A673 (cell line): Measurements from ENCODE around the gene EPRS1. TPM values are rescaled to one million over a fixed set of nuclear protein-coding genes. Genes with fewer than 3 reads are reported as not detected.

Experiments used
- BruUV-seq: library from RNA; stranded (reverse); fragments of 400-500 nt; replicated peaks from 2 replicates; lab custom pipeline; 2021; lab: Mats Ljungman, UMichigan
- CTCF ChIA-PET: fragments of 300-600 bp; sonication (Branson Sonifier 250); formaldehyde crosslinking; loops from one replicate; lab custom pipeline; 2022; ENCODE audit warnings: antibody characterized with exemption; lab: Charles Lee
- POLR2A ChIA-PET: fragments of 300-600 bp; sonication (Branson Sonifier 250); formaldehyde crosslinking; loops from one replicate; lab custom pipeline; 2022; ENCODE audit warnings: antibody characterized with exemption; ENCODE audit not compliant: low non-redundant PET; lab: Charles Lee
- DNase-seq: peaks from one replicate; pipeline ENCODE4 v3.0.0-alpha.2; 2015; ENCODE audit warnings: low spot score
- H3K27ac ChIP-seq: fragments of 200-600 bp; sonication (generic); 2 replicates; pipeline ENCODE4 v1.5.1; 2016; ENCODE audit warnings: mixed run types, low read depth, mild to moderate bottlenecking, mixed read lengths, antibody characterized with exemption, low read length; ENCODE audit not compliant: poor library complexity, severe bottlenecking
- H3K27me3 ChIP-seq: fragments of 200-600 bp; sonication (generic); replicated peaks from 2 replicates; pipeline ENCODE4 v1.6.1; 2017; ENCODE audit warnings: mixed run types, low read depth, mild to moderate bottlenecking, mixed read lengths, antibody characterized with exemption, low read length; ENCODE audit not compliant: insufficient read depth, poor library complexity
- H3K36me3 ChIP-seq: fragments of 200-600 bp; sonication (generic); 2 replicates; pipeline ENCODE4 v1.6.1; 2016; ENCODE audit warnings: mixed run types, mild to moderate bottlenecking, mixed read lengths, antibody characterized with exemption, low read length; ENCODE audit not compliant: insufficient read depth, poor library complexity, severe bottlenecking
- H3K4me1 ChIP-seq: fragments of 200-600 bp; sonication (generic); 2 replicates; pipeline ENCODE4 v1.6.1; 2017; ENCODE audit warnings: mixed run types, mild to moderate bottlenecking, mixed read lengths, antibody characterized with exemption, low read length; ENCODE audit not compliant: insufficient read depth, poor library complexity, severe bottlenecking
- H3K4me3 ChIP-seq: fragments of 200-600 bp; sonication (generic); 2 replicates; pipeline ENCODE4 v1.5.1; 2016; ENCODE audit warnings: low read depth, mixed run types, mild to moderate bottlenecking, mixed read lengths, low read length; ENCODE audit not compliant: poor library complexity, severe bottlenecking
- H3K9me3 ChIP-seq: fragments of 200-600 bp; sonication (generic); 2 replicates; pipeline ENCODE4 v1.6.1; 2016; ENCODE audit warnings: mixed run types, low read depth, mild to moderate bottlenecking, mixed read lengths, antibody characterized with exemption, low read length; ENCODE audit not compliant: poor library complexity, severe bottlenecking
- EZH2 ChIP-seq: fragments of 200-600 bp; sonication (generic); IDR thresholded peaks from 2 replicates; pipeline ENCODE4 v1.6.1; 2017; ENCODE audit warnings: borderline replicate concordance, low read depth, mild to moderate bottlenecking, mixed read lengths, antibody characterized with exemption, low read length; ENCODE audit not compliant: poor library complexity, severe bottlenecking
- intact Hi-C: fragments of 100-400 bp; cut with micrococcal nuclease; formaldehyde crosslinking; loops from one replicate; pipeline ENCODE4 v1.10.0; 2022; ENCODE audit not compliant: unreplicated experiment
- total RNA-seq: library from RNA; stranded (reverse); gene quantifications from 2 replicates; pipeline ENCODE4 v1.2.3, GENCODE V29; 2021
- TF ChIP-seq, protein P1 (sequence below): fragments of 300-800, 200-600 bp; sonication (generic); conservative IDR thresholded peaks from 2 replicates; pipeline ENCODE4 v1.5.1; 2017; ENCODE audit warnings: low read depth, mild to moderate bottlenecking, antibody characterized with exemption, low read length, moderate library complexity, mixed read lengths

The EPRS1 gene
- total RNA-seq, 1 experiment from 2014 or later: 138 TPM

DNA sequence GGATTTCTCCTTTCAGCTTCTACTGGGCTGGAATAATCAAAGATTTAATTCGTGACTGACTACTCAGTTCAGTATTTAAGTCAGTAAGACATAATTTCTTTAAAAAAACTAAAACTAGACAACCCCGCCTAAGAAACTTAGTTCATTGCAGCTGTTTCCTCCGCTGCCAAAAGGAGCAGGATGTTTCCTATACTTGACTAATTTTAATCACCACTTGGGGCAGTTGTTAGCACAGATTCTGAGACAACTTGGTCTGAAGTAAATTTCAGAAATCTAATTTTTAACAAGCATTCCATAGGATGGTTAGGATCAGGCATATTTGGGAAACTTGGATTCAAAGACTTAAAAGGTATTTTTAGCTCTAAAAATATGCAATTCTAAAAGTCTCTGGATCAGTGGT is 34.0 kb downstream of the EPRS1 start:
- Histone ChIP-seq H3K9me3 (no peaks in the 10 kb centered on the region), H3K27ac (no peak overlapping the region), H3K4me3 (no peak overlapping the region), H3K27me3 (no peaks in the 10 kb centered on the region), H3K36me3 (peaks cover 31% of the 10 kb centered on the region), H3K4me1 (no peaks in the 10 kb centered on the region)
- no peak for TF ChIP-seq EZH2
- TF ChIP-seq, protein P1, sequence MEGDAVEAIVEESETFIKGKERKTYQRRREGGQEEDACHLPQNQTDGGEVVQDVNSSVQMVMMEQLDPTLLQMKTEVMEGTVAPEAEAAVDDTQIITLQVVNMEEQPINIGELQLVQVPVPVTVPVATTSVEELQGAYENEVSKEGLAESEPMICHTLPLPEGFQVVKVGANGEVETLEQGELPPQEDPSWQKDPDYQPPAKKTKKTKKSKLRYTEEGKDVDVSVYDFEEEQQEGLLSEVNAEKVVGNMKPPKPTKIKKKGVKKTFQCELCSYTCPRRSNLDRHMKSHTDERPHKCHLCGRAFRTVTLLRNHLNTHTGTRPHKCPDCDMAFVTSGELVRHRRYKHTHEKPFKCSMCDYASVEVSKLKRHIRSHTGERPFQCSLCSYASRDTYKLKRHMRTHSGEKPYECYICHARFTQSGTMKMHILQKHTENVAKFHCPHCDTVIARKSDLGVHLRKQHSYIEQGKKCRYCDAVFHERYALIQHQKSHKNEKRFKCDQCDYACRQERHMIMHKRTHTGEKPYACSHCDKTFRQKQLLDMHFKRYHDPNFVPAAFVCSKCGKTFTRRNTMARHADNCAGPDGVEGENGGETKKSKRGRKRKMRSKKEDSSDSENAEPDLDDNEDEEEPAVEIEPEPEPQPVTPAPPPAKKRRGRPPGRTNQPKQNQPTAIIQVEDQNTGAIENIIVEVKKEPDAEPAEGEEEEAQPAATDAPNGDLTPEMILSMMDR: no peak; the same call in 1 of the 2 replicates
- ChIA-PET POLR2A (no interaction called here), CTCF (no interaction called here)
- intact Hi-C loops: no loop called here
- no peak for DNase-seq
- BruUV-seq: no TSS peak

- H3K4me1 ChIP-seq: no peaks in the 10 kb centered on the region
- no peak overlapping the region for H3K4me3 ChIP-seq
- no TSS peak for BruUV-seq
- DNase-seq: no peak
- no peaks in the 10 kb centered on the region for H3K9me3 ChIP-seq
- no peaks in the 10 kb centered on the region for H3K27me3 ChIP-seq
- no peak overlapping the region for H3K27ac ChIP-seq
- ChIA-PET CTCF (no interaction called here), POLR2A (no interaction called here)
- TF ChIP-seq, protein P1: no peak
- TF ChIP-seq EZH2: no peak
- intact Hi-C loops: no loop called here
- peaks cover 31% of the 10 kb centered on the region for H3K36me3 ChIP-seq
These were observed 34.7 kb downstream of the EPRS1 start for GRCh38 chr1:220011620-220012019.

DNA sequence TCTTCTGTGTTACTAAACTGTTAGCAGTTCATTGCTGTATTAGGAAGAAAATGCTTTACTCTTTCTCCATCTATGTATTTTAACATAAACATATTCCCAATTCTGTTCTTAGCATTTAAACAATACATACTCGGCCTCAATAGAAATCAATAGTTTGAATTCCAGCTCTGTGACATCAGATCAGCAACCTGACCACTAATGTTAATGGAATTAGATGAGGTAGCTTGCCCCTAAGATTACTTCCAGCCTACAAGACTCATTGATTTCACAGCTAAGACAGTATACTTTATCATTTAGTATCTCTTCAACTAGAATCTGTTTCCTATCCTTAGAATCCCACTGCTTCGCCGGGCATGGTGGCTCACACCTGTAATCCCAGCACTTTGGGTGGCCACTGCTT is 38.9 kb downstream of the EPRS1 start:
- TF ChIP-seq, protein P1: no peak
- no peak for TF ChIP-seq EZH2
- Histone ChIP-seq H3K27me3 (no peaks in the 10 kb centered on the region), H3K27ac (no peak overlapping the region), H3K4me1 (no peaks in the 10 kb centered on the region), H3K9me3 (no peaks in the 10 kb centered on the region), H3K36me3 (peaks cover 60% of the 10 kb centered on the region), H3K4me3 (no peak overlapping the region)
- CTCF ChIA-PET: no interaction called here
- POLR2A ChIA-PET: no interaction called here
- BruUV-seq: no TSS peak
- intact Hi-C loops: no loop called here
- DNase-seq: no peak
